GM12873 (cell line): ENCODE data around the gene CYP2D6.

Source experiments
- CTCF ChIP-seq: IDR thresholded peaks from 2 replicates; pipeline ENCODE4 v1.5.1; 2012; ENCODE audit warnings: low read depth, mild to moderate bottlenecking, moderate library complexity, low read length, control low read depth; ENCODE audit not compliant: insufficient read depth; ENCODE audit errors: missing control alignments

Gene CYP2D6

GRCh38 chr22:42101199-42101598, 29.4 kb downstream of the CYP2D6 start:
- no peak for TF ChIP-seq CTCF

- no peak for TF ChIP-seq CTCF
Measured at GRCh38 chr22:42091455-42091782, 39.2 kb downstream of the CYP2D6 start.

- TF ChIP-seq CTCF = peak; percentile 99
Measured at GRCh38 chr22:42090596-42091454, 39.8 kb downstream of the CYP2D6 start, which contains the start of gene NDUFA6. Gene NDUFA6, minus strand, starts transcription at chr22:42090772. Its CDS starts 28 bp downstream, at chr22:42090744.

- TF ChIP-seq CTCF = no peak
Measured at GRCh38 chr22:42086051-42086450, 44.6 kb downstream of the CYP2D6 start.

- no peak for TF ChIP-seq CTCF
Measured at GRCh38 chr22:42084874-42085273, 45.7 kb downstream of the CYP2D6 start.

- TF ChIP-seq CTCF = no peak
Measured at GRCh38 chr22:42083119-42083518, 47.5 kb downstream of the CYP2D6 start.

GRCh38 chr22:42080287-42080686, 50.3 kb downstream of the CYP2D6 start:
- TF ChIP-seq CTCF = no peak
